GM03348 (cell line): ENCODE measurements around the gene NUP210L.
A peak's percentile ranks its signal among the peaks of the same experiment; 100 is the strongest.

ENCODE experiments used
- DNase-seq: peaks from one replicate; pipeline ENCODE4 v3.0.0; 2012; ENCODE audit warnings: low spot score

NUP210L gene

DNA sequence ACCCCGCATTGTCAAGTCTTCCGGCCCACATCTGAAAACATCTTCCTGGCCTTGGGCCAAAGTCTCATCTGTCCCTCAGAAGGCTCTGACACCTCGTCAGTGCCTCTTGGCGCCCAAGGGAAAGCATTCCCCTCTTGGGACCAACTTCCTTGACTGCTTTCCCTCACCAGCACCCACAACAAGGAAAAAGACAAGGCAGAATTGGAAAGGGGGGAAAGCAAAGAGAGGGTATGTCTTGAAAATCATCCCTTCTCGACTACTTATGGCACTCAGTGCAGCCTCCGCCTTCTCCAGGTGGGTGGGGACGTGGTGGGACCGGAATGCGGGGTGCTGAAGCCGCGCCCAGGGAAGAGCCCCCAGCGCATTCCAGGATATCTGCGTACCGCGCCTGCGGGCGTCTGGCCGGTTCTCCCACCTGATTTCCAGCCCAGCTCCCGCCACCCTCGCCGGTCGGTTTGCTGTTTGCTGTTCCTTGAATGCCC is 191.0 kb downstream of the NUP210L start:
- peak; percentile 33 for DNase-seq

DNA sequence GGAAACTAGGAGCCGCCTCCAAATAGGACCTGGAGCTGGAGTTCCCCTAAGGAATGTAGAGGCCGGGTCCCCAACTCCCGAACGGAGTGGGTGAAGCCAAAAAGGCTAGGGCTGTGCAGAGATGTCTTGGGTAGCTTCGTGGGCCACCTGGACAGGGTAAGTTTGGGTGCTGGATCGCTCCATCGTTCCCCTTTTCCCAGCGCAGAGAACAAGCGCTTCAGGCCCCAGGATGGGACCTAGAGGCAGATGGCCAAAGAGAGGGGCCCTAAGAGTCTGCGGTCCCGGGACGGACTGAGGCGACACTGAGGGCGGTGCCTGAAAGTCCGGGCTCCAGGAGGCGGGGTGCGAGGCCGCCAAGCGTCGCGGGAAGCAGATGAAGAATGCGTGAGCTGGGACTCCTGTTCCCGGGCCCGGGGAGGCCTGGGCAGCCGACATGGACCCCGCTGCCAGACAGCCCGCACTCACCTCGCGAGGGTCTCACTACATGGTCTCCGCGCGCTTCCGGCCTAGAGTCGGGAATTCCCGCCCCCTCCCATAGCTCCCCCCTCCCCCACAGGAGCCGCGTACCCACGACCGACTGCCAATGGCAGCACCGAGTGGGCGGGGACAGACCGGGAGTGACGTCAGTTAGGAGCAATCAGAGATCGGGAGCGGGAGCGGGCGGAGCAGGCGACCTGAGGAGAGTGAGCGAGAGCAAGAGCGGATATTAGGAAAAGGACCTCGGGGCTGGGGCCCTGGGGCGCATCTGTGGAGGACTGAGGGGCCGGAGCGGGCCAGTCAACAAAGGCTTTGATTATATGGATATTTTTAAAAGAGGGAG is 191.6 kb downstream of the NUP210L start, which contains the start of gene SLC39A1:
Gene SLC39A1, minus strand, starts transcription at position 508 of the 820 bp plus-strand sequence. CDS start 822 bp downstream, outside the sequence.
- DNase-seq, result peak; percentile 95

DNA sequence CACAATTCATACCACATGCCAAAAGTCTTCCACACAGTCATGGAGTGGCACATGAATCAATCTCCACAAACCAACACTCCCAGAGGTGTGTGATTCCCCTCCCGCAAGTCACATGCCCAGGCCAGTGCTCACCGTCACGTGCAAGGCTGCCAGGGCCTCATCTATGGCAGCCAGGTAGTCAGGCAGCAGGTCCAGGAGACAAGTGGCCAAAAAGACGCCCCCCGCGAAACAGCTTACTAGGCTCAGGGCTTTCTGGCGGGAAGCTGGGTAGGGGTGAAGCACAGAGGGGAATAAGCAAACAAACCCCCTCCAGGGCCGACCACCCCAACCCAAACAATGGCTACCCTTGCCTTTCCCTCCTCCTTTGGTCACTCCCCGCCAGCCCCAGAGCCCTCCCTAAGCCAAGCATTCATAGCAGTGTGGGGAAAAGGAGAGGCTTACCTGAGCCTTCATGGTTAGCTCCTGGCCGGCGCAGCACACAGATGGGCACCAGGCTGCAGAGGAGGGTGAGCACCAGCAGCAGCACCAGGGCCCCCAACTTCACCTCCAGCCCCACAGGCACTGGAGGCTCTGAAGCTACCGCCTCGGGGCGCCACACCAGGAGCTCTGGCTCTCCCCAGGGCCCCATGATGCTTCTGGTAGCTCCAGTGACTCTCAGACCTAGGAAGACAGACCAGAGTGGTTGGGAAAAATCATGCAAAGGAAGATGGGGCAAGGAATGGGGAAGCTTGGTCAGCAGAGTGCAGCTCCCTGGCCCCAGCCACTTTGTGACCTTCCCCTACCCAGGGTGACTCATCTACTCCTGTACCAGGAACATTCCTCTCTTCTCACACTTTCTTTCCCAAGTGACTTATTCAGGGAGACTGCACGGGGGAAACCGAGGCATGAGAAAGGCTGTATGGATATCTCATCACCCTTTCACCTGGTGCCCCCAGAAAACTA is 192.5 kb downstream of the NUP210L start:
- peak; percentile 53 for DNase-seq

DNA sequence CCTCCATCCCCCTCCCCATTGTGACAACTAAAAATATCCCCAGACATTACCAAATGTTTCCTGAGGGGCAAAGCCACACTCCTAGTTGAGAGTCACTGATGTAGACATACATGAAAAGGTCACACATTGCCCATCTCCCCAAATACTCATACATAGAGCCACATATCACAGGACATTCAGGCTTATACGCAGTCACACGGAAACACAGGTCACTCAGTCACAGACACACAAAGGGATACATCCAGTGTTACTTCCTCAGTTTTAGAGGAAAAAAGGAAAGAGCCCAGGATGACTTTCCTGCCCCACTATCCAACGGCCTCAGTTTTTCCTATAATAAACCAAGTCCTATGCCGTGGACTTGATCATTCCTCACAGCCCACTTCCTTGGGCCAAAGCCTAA is 193.5 kb downstream of the NUP210L start:
- no peak for DNase-seq

DNA sequence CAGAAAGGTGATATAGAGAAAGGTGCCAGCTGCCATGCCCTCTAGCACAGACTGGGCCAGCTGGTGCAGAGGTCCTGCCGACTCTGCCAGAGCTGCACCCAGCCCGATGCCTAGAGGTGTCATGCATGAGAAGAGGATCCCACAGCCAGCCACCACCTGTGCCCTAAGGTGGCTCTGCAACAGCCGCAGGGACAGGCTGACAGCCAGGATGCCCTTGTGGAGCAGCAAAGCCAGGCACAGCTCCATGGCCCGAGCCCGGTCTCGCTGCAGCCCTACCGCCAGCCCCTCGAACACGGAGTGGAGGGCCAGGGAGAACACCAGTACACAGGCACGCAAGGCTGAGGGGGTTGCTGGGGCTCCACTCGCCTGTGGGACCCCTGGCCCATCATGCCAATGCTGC is 194.7 kb downstream of the NUP210L start:
- no peak for DNase-seq

DNA sequence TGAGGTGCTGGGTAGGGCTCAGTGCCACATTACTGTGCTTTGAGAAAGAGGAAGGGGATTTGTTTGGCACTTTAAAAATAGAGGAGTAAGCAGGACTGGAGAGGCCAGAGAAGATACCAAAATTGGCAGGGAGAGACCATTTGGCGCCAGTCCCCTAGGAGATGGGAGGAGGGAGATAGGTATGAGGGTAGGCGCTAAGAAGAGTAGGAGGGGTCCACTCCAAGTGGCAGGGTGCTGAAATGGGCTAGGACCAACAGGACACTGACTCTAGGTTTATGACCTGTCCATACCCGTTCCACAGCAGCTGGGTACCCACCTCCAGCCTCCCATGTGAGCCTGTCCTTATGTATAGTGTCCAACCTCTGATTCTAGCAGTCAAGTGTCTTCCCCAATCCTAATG is 195.4 kb downstream of the NUP210L start:
- no peak for DNase-seq

DNA sequence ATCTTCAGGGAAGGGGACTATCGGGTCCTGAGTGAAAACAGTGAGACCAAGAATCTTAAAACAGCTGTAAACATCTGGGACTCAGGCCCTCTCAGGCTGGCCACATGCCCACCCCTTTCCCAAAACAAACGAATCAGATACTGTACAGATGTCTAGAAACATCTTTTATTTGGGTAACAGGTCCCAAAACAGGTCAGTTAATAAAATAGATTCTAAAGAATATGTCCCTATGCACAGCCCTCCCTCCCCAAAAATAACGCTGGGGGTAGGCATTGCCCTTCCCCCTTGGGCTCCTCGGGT is 196.0 kb downstream of the NUP210L start:
- DNase-seq, result no peak

DNA sequence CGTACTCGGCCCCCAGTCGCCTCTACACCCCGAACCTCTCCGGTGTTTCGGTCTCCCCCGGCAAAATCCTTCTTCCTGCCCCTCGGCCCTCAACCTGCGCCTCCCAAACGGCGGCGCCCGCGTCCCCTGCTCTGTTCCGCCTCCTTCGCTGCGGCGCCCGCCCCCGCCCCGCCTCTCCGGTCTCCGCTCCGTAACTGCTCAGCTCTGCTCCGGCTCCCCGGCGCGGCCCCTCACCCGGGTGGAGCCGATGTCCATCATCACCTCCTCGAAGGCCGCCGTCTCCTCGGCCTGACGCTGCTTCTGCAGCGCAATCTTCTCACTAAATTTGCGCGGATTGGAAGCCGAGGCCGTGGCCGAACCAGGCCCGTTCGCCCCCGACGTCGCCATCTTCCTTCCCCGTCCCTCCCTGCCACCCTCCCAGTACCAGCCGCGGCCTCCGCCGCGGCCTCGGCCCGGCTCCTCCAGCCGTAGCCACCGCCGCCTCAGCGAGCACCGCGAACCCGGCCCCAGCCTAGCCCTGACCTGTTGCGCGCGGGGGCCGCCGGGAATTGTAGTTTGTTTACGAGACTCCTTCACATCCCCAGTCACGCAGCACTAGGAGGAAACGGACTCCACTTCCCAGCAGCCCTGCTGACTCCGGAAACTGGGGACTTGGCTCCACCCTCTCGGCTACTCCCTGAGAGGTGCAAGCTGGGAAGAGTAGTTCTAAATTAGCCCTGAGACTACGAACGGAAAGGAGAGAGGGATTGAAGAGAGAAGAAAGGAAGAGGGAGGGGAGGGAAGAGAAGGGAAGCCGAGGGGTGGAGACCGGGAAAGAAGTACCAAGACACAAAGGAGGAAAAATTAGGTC is 196.5 kb downstream of the NUP210L start, which contains the start of gene CRTC2:
Gene CRTC2, minus strand, starts transcription at position 502 of the 850 bp plus-strand sequence. Its CDS starts 115 bp downstream, at position 387.
- DNase-seq, result peak; percentile 96

DNA sequence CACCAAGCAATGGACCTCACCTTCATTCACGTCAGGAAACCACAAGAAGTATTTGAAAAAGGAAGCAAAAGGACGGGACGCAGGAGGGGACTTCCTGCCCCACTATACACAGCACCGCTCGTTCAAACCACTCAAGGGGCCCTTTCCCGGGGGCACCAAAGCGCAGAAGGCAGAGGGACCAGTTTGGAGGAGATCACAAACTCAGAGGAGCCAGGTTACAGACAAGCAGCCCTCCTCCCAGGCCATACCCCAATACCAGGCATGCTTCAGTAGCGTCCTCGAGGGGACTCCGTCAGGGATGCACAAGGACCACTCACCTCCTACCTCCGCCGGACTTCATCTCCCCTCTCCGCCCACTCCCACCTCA is 197.1 kb downstream of the NUP210L start:
- DNase-seq, result no peak

DNA sequence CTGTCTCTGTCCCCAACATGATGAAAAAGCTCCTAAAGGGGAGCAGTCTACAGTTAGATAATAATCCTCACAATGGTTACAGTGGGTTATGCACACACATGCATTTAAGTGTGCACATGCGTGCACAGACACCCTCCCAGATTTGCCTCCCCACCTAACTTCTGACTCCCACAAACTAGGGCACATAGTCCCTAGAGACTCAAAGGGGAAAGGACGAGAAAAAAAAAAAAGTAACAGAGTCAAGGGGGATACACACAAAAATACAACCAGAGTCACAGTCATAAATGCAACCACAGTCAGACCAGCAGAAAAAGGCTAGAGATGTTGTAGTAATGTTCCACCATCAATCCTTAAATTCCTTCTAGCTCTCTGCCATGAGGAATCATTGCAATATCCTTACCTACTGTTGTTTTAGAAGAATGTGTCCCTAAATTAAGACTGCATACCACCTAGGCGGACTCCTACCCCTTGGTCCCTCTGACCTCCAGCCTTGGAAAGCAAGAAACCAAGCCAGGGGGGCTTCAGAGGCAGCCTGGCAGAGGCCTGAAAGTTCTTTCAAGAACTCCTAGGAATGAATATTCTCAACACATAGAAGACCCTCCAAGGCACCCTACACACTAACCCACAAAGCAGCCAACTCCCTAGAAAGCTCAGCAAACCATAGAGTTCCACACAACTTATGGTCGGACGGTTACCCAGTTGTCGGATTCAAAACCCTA is 197.7 kb downstream of the NUP210L start:
- DNase-seq, result no peak

DNA sequence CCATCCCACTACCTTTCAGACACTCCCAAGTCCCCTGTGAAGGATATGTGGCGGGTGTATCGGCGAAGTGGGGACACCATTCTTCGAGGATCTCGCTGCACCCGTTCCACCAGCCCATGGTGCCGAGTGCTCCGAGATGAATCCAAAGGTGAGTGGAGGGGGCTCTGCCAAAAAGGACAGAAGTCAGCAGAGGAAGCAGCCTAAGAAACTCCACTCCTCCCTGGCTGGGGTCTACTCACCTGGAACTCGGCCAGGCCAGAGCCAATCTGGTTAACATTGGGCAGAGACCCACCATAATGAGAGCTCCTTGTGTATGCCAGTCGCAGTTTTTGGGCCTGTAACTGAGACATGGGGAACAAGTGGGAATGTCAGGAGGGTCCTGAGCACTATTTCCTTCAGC is 200.0 kb downstream of the NUP210L start:
- DNase-seq, result no peak

DNA sequence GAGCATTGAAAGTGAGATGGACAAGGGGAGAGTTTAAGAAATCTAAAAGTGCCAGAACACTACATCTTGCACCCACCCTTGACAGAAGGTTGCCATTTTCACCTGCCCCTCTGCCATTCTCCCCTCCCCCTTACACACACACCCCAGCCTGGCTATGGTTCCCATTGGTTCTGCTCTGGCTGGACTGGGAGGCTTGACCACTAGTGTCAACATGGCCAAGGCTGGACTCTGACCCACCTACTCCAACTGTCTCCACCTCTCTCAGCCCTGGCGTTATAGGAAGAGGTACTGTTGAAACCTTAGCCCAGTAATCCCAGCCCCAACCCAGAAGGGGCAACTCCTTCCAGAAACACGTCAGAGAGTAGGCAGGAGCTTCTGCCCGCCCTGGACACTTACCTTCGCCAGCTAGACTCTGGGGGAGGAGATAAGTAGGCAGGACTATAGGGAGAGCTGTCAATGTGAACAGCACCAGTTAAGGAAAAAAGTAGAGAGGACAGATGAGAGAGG is 201.0 kb downstream of the NUP210L start:
- DNase-seq, result no peak

DNA sequence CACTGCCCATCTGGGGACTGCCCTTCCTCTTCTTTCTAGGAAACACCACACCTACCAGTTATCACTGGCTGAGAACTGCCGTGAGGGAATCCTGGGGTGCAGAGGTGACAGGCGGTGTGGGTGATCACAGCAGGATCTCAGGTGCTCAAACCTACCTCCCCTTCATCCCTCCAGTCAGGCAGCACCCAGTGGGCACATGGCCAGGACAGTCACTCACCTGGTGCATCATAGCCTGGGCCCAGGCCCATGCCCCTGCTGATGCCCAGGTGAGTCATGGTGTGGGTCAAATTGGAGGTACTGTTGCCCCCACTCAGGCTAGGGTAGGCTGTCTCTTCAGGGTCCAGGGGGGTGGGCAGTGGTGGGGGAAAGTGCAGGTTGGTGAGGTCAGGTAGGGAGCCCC is 203.1 kb downstream of the NUP210L start:
- no peak for DNase-seq

DNA sequence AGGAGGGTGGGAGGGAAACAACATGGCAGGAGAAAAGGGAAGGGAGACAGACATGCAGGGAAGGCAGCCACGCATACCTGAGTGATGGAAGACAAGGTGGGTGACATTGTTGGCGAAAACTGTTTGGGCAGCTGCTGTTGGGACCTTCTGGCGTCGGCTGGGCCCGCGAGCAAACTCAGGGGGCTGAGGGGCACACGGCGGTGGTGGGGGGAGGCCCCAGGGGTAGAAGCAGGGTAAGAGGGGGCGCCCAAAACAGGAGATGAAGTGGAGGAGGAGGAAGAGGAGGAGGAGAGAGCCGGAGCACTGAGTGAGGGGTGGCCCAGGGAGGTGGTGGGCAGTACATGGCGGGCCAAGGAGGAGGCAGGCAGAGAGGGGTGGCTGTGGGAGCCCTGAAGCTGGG is 203.7 kb downstream of the NUP210L start:
- DNase-seq, result no peak

DNA sequence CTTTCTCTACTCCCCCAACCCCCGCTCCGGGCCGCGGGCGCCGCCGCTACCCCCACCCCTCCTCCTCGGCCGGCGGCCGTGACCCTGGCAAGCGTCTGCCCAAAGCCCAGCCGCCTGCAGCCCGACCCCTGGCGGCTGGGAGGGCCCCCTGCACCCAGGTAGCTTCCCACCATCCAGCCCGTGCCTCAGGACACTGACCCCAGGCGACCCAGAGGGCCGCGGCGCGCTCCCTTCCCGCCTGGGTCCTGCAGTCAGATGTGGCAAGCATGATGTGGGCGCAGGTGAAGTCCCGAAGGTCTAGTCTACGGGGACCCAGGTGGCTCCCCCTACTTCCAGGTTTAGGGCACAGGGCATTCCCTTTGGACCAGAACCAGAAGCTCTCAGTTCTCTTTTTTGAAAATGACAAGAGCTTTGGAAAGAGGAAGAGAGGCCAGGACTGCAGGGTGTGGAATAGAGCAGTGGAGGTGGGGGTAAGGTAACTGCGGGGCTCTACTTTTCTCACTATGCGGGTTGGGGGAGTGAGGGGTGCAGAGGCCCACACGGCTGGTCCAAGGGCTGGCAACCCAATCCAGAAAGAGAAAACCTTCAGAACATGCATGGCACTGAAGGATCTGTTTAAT is 208.1 kb downstream of the NUP210L start, which contains the start of gene DENND4B:
Gene DENND4B, minus strand, starts transcription at position 97 of the 620 bp plus-strand sequence. CDS start 2,344 bp downstream, outside the sequence.
- peak; percentile 97 for DNase-seq

DNA sequence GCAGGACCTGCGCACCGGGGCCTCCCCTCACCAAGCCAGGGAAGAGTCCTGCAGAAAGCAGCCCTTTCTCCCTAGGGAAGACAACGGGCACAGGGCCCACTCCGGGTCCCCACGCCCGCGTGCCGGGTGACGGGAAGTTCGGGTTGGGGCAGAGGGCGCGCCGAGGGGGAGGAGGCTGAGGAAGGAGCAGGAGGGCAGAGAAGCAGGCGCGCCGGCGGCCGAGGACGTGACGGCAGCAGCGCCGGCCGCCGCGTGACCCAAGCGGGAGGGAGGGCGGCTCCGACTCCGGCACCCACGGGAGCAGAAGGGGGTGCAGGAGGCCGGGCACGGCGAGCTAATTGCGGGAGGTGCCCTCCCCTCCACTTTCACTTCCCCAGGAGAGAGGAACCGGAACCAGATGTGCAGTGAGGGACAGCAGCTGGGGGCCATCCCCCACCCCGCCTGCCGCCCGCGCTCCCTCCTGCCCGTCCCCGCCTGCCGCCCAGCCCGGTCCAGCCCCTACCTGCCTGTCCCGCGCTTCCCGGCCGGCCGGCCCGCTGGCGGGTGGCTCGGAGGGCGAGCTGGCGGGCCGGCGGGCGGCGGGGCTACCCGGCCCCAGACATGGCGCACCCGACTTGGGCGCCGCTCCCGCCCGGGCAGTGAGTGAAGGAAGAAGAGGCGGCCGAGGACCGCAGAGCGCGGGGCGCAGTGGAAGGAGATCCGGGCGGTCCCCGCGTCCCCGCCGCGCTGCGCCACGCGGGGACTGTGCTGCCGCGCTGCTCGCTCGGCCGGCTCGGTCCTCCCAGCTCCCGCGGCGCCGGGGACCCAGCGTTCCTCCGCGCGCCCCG is 208.9 kb downstream of the NUP210L start:
- DNase-seq, result peak; percentile 90

DNA sequence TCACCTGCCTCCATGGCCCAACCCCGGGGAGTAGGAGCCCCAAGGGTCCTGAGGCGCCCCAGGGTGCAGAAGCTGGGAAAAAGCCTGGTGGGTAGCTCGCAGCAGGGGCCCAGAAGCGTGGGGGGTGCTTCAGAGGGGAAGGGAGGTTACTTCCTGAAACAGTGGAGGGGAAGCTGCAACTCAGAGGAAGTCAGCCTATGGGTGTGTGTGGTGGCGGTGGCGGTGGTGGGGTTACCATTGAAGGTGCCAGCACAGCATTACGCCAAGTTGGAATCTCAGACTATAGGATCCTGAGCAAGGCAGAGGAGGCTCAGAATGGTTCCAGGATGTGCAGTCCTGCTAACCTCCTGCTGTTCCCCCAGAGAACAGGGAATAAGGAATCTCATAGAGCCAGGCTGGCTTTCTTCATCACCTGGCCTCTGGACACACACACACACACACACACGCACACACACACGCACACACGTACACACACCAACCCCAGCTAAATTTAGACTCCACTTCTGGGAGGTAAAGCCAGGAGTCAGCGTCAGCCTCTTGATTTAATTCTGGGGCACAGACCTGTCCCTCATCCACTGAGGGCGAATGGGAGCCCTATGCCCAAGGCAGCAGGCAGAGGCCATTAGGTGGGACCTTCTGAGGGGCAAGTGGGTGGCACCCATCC is 209.6 kb downstream of the NUP210L start:
- peak; percentile 27 for DNase-seq

DNA sequence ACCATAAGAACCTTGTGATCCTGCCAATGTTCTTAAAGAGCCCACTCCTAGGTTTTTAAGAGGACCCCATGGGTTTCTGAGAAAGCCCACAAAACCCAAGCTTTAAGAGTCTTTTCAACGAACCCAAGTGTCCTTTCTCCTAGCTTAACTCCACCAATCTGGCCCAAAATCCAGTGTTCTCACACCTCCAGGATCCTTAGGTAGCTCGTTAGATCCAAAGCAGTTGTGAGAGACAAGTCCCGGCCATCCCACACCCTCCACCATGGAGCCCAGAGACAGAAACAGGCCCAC is 210.1 kb downstream of the NUP210L start:
- no peak for DNase-seq
